HepG2 (cell line): ENCODE measurements around the gene LZTFL1. TPM values are rescaled to one million over a fixed set of nuclear protein-coding genes. Genes with fewer than 3 reads are reported as not detected.

Source experiments
- ATAC-seq: fragments of 200-7000 bp; cut with Tn5 transposase; 3 replicates; pipeline ENCODE4 v1.9.1; 2020; ENCODE audit warnings: mild to moderate bottlenecking, moderate library complexity
- BruUV-seq: library from RNA; stranded (reverse); fragments of 400-500 nt; replicated peaks from 2 replicates; lab custom pipeline; 2021; lab: Mats Ljungman, UMichigan
- CTCF ChIA-PET: fragments of 300-600 bp; formaldehyde crosslinking; extraction: SDS; loops from one replicate; lab custom pipeline; 2021; ENCODE audit warnings: low total read pairs, inconsistent platforms, low intra/inter-chr PET ratio; lab: Yijun Ruan, JAX
- POLR2A ChIA-PET: fragments of 350-600 bp; sonication (Branson Sonifier 250); formaldehyde crosslinking; loops from one replicate; lab custom pipeline; 2020; ENCODE audit warnings: antibody characterized with exemption, inconsistent platforms; lab: Yijun Ruan, JAX
- DNase-seq: peaks from one replicate; pipeline ENCODE4 v3.0.0-alpha.2; 2015; ENCODE audit warnings: low spot score
- FAIRE-seq: peaks from 3 replicates; lab custom pipeline; 2011; peaks lifted over from hg19 to GRCh38; lab: Jason Lieb, UNC
- H2AFZ ChIP-seq: one replicate; pipeline ENCODE4 v1.6.1; 2011; ENCODE audit warnings: low read length, inconsistent platforms
- H3K27ac ChIP-seq: fragments of 300-600 bp; 3 replicates; pipeline ENCODE4 v1.8.0; 2011; ENCODE audit warnings: mixed run types, mild to moderate bottlenecking, mixed read lengths, low read length, inconsistent platforms; ENCODE audit not compliant: insufficient read depth; ENCODE audit errors: extremely low read length
- H3K27me3 ChIP-seq, 2 experiments: fragments of 200-600 bp in 1 of 2; 2 replicates in 1 of 2; 3 replicates in 1 of 2; pipeline versions ENCODE4 v1.6.0 to v1.8.0; 2011; ENCODE audit warnings: low read length in 2 of 2, mild to moderate bottlenecking in 2 of 2, moderate library complexity in 2 of 2, inconsistent platforms in 1 of 2; ENCODE audit not compliant: insufficient read depth in 2 of 2, control insufficient read depth in 1 of 2
- H3K36me3 ChIP-seq, 2 experiments: fragments of 200-600 bp in 1 of 2; replicated peaks in 1 of 2; 2 replicates in 1 of 2; 3 replicates in 1 of 2; pipeline versions ENCODE4 v1.5.1 to v1.8.0; 2011; ENCODE audit warnings: low read length in 2 of 2, inconsistent platforms in 1 of 2; ENCODE audit not compliant: insufficient read depth in 2 of 2, control insufficient read depth in 1 of 2
- H3K4me1 ChIP-seq: 2 replicates; pipeline ENCODE4 v1.5.1; 2012; ENCODE audit warnings: low read length, inconsistent platforms; ENCODE audit not compliant: insufficient read depth
- H3K4me2 ChIP-seq: 2 replicates; pipeline ENCODE4 v1.6.0; 2011; ENCODE audit warnings: low read depth, low read length, inconsistent platforms
- H3K4me3 ChIP-seq, 3 experiments: fragments of 200-600 bp in 1 of 3; sonication (generic), shearing (Covaris generic) in 1 of 3; replicated peaks in 1 of 3; 2 replicates each; pipeline ENCODE4 v1.5.1; 2011 to 2016; ENCODE audit warnings: low read length in 3 of 3, inconsistent platforms in 2 of 3, low read depth in 2 of 3, mild to moderate bottlenecking in 2 of 3, control low read depth in 1 of 3, mixed read lengths in 1 of 3; ENCODE audit not compliant: insufficient read depth in 1 of 3
- H3K79me2 ChIP-seq: one replicate; pipeline ENCODE4 v1.6.1; 2011; ENCODE audit warnings: low read length, inconsistent platforms; ENCODE audit not compliant: insufficient read depth
- H3K9ac ChIP-seq: 2 replicates; pipeline ENCODE4 v1.6.0; 2011; ENCODE audit warnings: mild to moderate bottlenecking, low read depth, low read length, inconsistent platforms; ENCODE audit not compliant: insufficient read depth
- H3K9me3 ChIP-seq: 2 replicates; pipeline ENCODE4 v1.5.1; 2012; ENCODE audit warnings: mild to moderate bottlenecking, low read length
- H4K20me1 ChIP-seq: 2 replicates; pipeline ENCODE4 v1.6.0; 2011; ENCODE audit warnings: inconsistent platforms, mild to moderate bottlenecking, low read length, moderate library complexity; ENCODE audit not compliant: insufficient read depth
- BCL6 ChIP-seq: IDR thresholded peaks from 2 replicates; pipeline ENCODE4 v1.6.1; 2016; ENCODE audit warnings: missing genetic modification reagents, missing compliant biosample characterization
- FIP1L1 ChIP-seq: fragments of 200-400 bp; formaldehyde crosslinking; IDR thresholded peaks from 2 replicates; pipeline ENCODE4 v1.6.1; 2018; ENCODE audit warnings: low read depth, mild to moderate bottlenecking, low read length, moderate library complexity, borderline replicate concordance; ENCODE audit not compliant: insufficient read depth
- MEF2D ChIP-seq: sonication (generic); formaldehyde crosslinking; IDR thresholded peaks from 2 replicates; pipeline ENCODE4 v1.5.1; 2020; ENCODE audit warnings: mild to moderate bottlenecking, missing genetic modification reagents
- MIER2 ChIP-seq: IDR thresholded peaks from 2 replicates; pipeline ENCODE4 v1.6.1; 2016; ENCODE audit warnings: missing biosample characterization, missing genetic modification reagents
- PHF21A ChIP-seq: sonication (generic); formaldehyde crosslinking; IDR thresholded peaks from 2 replicates; pipeline ENCODE4 v1.5.0; 2020; ENCODE audit warnings: mild to moderate bottlenecking, missing genetic modification reagents
- SMARCC2 ChIP-seq: fragments of 450-650 bp; IDR thresholded peaks from 2 replicates; pipeline ENCODE4 v1.6.1; 2017; ENCODE audit warnings: antibody characterized with exemption, mild to moderate bottlenecking
- YY1 ChIP-seq: IDR thresholded peaks from 2 replicates; pipeline ENCODE4 v1.6.1; 2011; ENCODE audit warnings: low read length, low read depth, moderate library complexity, mild to moderate bottlenecking; ENCODE audit not compliant: insufficient read depth, insufficient replicate concordance
- ZMYM4 ChIP-seq: sonication (generic); formaldehyde crosslinking; IDR thresholded peaks from 2 replicates; pipeline ENCODE4 v1.8.1; 2023; ENCODE audit warnings: mild to moderate bottlenecking, missing genetic modification reagents
- ZNF605 ChIP-seq: sonication (generic); formaldehyde crosslinking; IDR thresholded peaks from 2 replicates; pipeline ENCODE4 v1.8.0; 2022; ENCODE audit warnings: mild to moderate bottlenecking, missing genetic modification reagents
- ZNF768 ChIP-seq: sonication (generic); formaldehyde crosslinking; IDR thresholded peaks from 2 replicates; pipeline ENCODE4 v1.4.0; 2020; ENCODE audit warnings: missing genetic modification reagents
- WGBS: methylation state at CpG from one replicate; pipeline ENCODE4 v1.1.6; 2017; ENCODE audit warnings: low lambda C conversion rate; 5-methylcytosine and 5-hydroxymethylcytosine counted together
- in situ Hi-C: cut with HindIII; loops from 2 replicates; pipeline ENCODE4 v1.10.0; 2017; ENCODE audit warnings: low pct_unique_long_range_greater_than_20kb; ENCODE audit not compliant: extremely low pct_ligation_motif_present
- intact Hi-C: fragments of 100-400 bp; cut with micrococcal nuclease; formaldehyde crosslinking; loops from one replicate; pipeline ENCODE4 v1.10.0; 2022; ENCODE audit not compliant: unreplicated experiment
- polyA plus RNA-seq, 8 experiments: library from polyadenylated mRNA; depleted of rRNA in 3 of 8; stranded (reverse) in 7 of 8; unstranded in 1 of 8; fragments of >200 nt; fragmentation: Illumina TruSeq in 4 of 8; extraction: Trizol in 4 of 8; gene quantifications; 2 replicates each; pipeline versions ENCODE4 v1.2.1 to v1.2.3, GENCODE V29; 2011 to 2016; ENCODE audit warnings: low read depth in 4 of 8, missing spikeins in 1 of 8, mixed read lengths in 1 of 8; ENCODE audit not compliant: insufficient read depth in 1 of 8
- total RNA-seq, 5 experiments: library from RNA; depleted of rRNA; stranded (reverse); fragments of >200 nt; fragmentation: Illumina TruSeq; extraction: Trizol; gene quantifications; 2 replicates each; pipeline ENCODE4 v1.2.3, GENCODE V29; 2016; ENCODE audit warnings: low read depth in 1 of 5
- TF ChIP-seq, protein P1 (sequence below): sonication (generic); formaldehyde crosslinking; conservative IDR thresholded peaks from 2 replicates; pipeline ENCODE4 v1.4.0; 2020; ENCODE audit warnings: missing genetic modification reagents
- TF ChIP-seq, protein P2 (sequence below): sonication (generic); formaldehyde crosslinking; IDR thresholded peaks from 2 replicates; pipeline ENCODE4 v1.4.0; 2020; ENCODE audit warnings: low read depth, missing genetic modification reagents
- TF ChIP-seq, protein P3 (sequence below): sonication (generic); formaldehyde crosslinking; IDR thresholded peaks from 2 replicates; pipeline ENCODE4 v1.8.0; 2022; ENCODE audit warnings: mild to moderate bottlenecking, missing genetic modification reagents, moderate library complexity
- TF ChIP-seq, protein P4 (sequence below), 2 experiments: sonication (generic) in 1 of 2; formaldehyde crosslinking in 1 of 2; IDR thresholded peaks; 2 replicates each; pipeline versions ENCODE4 v1.4.0 to v1.6.1; 2016 to 2020; ENCODE audit warnings: borderline replicate concordance in 1 of 2, low read depth in 1 of 2, mild to moderate bottlenecking in 1 of 2, missing genetic modification reagents in 1 of 2

The LZTFL1 gene
- total and polyA plus RNA-seq, 2 of the 13 experiments (the other 11 are each of a cell fraction or from before 2014, with no cell fraction given): 16.6 to 17.2 TPM

DNA sequence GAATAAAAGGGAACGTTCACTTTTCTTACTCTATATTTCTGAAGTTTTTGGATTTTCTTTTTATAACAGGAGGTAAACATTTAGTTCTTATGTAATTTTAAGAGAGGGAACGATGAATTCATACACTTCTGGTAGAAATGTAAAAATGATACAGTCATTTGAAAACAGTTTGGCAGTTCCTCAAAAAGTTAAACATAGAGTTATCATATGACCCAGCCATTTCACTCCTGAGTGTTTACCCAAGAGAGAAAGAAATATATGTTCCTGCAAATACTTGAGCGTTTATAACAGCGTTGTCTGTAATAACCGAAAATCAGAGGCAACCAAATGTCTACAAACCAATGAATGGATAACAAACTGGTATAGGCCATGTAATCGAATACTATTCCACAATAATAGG lies 23.6 kb upstream of the LZTFL1 start:
- ATAC-seq (no peak), DNase-seq (no peak), FAIRE-seq (no peak)
- intact Hi-C loops (no loop called here), in situ Hi-C loops (no loop called here)
- no peaks in the 10 kb centered on the region for H3K4me1 ChIP-seq
- WGBS: 14% methylated on average over 6 of the region's 6 CpGs
- no peak overlapping the region for H3K9ac ChIP-seq
- no peaks in the 10 kb centered on the region for H3K79me2 ChIP-seq
- no peaks in the 10 kb centered on the region for H3K36me3 ChIP-seq
- H4K20me1 ChIP-seq: no peaks in the 10 kb centered on the region
- POLR2A ChIA-PET: no interaction called here
- H3K27me3 ChIP-seq: no peaks in the 10 kb centered on the region; a peak in 3 of 5 replicates
- no peak overlapping the region for H2AFZ ChIP-seq
- H3K27ac ChIP-seq: no peak overlapping the region
- CTCF ChIA-PET: no interaction called here
- no peak overlapping the region for H3K4me3 ChIP-seq
- BruUV-seq: no TSS peak
- H3K9me3 ChIP-seq: no peaks in the 10 kb centered on the region
- no peak overlapping the region for H3K4me2 ChIP-seq
- TF ChIP-seq, protein P1, sequence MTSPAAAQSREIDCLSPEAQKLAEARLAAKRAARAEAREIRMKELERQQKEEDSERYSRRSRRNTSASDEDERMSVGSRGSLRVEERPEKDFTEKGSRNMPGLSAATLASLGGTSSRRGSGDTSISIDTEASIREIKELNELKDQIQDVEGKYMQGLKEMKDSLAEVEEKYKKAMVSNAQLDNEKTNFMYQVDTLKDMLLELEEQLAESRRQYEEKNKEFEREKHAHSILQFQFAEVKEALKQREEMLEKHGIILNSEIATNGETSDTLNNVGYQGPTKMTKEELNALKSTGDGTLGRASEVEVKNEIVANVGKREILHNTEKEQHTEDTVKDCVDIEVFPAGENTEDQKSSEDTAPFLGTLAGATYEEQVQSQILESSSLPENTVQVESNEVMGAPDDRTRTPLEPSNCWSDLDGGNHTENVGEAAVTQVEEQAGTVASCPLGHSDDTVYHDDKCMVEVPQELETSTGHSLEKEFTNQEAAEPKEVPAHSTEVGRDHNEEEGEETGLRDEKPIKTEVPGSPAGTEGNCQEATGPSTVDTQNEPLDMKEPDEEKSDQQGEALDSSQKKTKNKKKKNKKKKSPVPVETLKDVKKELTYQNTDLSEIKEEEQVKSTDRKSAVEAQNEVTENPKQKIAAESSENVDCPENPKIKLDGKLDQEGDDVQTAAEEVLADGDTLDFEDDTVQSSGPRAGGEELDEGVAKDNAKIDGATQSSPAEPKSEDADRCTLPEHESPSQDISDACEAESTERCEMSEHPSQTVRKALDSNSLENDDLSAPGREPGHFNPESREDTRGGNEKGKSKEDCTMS (CRISPR knock-in tag): no peak
- no peak for TF ChIP-seq YY1
- TF ChIP-seq ZMYM4 (CRISPR knock-in tag): no peak
- no peak for TF ChIP-seq SMARCC2
- TF ChIP-seq, protein P2, sequence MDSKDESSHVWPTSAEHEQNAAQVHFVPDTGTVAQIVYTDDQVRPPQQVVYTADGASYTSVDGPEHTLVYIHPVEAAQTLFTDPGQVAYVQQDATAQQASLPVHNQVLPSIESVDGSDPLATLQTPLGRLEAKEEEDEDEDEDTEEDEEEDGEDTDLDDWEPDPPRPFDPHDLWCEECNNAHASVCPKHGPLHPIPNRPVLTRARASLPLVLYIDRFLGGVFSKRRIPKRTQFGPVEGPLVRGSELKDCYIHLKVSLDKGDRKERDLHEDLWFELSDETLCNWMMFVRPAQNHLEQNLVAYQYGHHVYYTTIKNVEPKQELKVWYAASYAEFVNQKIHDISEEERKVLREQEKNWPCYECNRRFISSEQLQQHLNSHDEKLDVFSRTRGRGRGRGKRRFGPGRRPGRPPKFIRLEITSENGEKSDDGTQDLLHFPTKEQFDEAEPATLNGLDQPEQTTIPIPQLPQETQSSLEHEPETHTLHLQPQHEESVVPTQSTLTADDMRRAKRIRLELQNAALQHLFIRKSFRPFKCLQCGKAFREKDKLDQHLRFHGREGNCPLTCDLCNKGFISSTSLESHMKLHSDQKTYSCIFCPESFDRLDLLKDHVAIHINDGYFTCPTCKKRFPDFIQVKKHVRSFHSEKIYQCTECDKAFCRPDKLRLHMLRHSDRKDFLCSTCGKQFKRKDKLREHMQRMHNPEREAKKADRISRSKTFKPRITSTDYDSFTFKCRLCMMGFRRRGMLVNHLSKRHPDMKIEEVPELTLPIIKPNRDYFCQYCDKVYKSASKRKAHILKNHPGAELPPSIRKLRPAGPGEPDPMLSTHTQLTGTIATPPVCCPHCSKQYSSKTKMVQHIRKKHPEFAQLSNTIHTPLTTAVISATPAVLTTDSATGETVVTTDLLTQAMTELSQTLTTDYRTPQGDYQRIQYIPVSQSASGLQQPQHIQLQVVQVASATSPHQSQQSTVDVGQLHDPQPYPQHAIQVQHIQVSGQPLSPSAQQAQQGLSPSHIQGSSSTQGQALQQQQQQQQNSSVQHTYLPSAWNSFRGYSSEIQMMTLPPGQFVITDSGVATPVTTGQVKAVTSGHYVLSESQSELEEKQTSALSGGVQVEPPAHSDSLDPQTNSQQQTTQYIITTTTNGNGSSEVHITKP: no peak
- no peak for TF ChIP-seq PHF21A
- TF ChIP-seq, protein P3, sequence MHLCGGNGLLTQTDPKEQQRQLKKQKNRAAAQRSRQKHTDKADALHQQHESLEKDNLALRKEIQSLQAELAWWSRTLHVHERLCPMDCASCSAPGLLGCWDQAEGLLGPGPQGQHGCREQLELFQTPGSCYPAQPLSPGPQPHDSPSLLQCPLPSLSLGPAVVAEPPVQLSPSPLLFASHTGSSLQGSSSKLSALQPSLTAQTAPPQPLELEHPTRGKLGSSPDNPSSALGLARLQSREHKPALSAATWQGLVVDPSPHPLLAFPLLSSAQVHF (CRISPR knock-in tag): no peak
- no peak for TF ChIP-seq BCL6 (CRISPR knock-in tag)
- no peak for TF ChIP-seq MIER2 (CRISPR knock-in tag)
- TF ChIP-seq, protein P4, sequence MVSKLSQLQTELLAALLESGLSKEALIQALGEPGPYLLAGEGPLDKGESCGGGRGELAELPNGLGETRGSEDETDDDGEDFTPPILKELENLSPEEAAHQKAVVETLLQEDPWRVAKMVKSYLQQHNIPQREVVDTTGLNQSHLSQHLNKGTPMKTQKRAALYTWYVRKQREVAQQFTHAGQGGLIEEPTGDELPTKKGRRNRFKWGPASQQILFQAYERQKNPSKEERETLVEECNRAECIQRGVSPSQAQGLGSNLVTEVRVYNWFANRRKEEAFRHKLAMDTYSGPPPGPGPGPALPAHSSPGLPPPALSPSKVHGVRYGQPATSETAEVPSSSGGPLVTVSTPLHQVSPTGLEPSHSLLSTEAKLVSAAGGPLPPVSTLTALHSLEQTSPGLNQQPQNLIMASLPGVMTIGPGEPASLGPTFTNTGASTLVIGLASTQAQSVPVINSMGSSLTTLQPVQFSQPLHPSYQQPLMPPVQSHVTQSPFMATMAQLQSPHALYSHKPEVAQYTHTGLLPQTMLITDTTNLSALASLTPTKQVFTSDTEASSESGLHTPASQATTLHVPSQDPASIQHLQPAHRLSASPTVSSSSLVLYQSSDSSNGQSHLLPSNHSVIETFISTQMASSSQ (IDR thresholded peaks at IDR 0.05; ENCODE audit: low read depth): no peak
- TF ChIP-seq, protein P4 (CRISPR knock-in tag; IDR thresholded peaks at IDR 0.05; ENCODE audit: borderline replicate concordance): no peak
- TF ChIP-seq ZNF605 (CRISPR knock-in tag): no peak
- no peak for TF ChIP-seq FIP1L1
- no peak for TF ChIP-seq MEF2D (CRISPR knock-in tag)
- no peak for TF ChIP-seq ZNF768 (CRISPR knock-in tag)
